ENCODE results near the gene DOK6.

Gene DOK6

DNA sequence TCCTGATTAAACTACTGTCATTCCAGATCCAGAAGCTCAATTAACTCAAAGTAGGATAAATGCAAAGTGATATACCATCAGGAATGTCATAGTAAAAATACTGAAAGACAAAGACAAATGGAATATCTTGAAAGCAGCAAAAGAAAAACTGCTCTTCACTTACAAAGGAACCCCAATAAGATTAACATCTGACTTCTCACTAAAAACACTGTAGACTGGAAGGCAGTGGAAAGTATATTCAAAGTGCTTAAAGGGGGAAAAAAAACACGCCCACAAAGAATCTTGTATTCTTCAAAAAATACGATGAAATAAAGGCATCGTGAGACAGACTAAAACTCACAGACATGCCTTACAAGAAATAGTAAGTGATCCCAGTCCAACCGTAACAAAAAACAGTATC lies 195.7 kb downstream of the DOK6 start:
- no peak overlapping the region for H3K4me3 ChIP-seq (ENCODE audit: low read length)
- DNase-seq (ENCODE audit: low read depth, low spot score) = no peak

DNA sequence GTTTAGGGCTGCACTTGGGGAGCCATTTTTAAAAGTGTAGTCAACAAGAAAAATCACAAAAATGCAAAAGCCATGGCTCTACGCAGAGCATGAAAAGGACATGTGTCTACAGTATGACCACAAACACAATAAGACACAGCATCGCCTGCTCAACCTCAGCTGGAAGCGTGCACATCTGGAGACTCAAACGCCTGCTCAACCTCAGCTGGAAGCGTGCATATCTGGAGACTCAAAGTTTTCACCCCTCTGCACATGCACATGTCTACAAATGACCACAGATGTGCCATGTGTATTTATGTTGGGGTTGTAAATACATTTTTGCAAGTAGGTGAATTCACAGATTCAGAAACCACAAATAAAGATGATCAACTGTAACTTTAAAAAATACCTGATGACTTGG lies 196.9 kb downstream of the DOK6 start:
- DNase-seq (ENCODE audit: low read depth, low spot score) = no peak
- H3K4me3 ChIP-seq (ENCODE audit: low read length) = no peak overlapping the region

DNA sequence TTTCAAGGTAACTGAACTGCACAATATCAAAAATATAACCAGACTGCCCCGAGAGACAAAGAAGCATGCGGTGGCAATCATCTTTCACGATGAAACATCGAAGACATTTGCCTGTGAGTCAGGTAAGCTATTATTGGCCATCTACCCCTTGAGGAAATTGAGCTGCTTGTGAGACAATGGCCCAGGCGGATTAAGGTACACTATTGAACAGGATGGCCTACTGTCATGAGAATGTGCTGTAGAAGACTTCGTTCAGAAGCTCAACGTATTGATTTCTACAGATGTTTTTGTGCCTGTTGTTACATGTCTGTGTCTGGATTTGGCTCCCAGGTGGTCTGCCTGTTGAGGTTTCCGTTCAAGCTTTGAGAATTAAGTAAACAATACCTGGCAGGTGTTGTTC lies 198.7 kb downstream of the DOK6 start:
- H3K4me3 ChIP-seq (ENCODE audit: low read length) = no peak overlapping the region
- DNase-seq (ENCODE audit: low read depth, low spot score) = no peak

DNA sequence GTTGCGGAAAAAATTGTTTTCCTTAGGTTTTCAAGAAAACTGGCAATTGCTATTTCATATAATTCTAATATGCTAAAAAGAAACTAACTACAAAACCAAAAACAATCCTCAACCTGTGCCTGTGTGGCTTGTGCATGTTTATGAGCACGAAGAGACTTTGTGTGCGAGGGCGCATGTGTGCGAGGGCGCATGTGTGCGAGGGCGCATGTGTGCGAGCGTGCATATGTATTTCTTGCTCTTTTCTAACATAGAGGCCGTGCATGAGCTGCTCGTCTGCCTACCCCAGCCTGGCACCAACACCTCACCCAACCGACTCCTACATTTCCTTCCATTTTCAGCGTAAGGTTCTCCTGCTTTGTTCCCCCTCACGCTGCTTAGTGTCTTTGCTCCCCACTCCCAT lies 211.6 kb downstream of the DOK6 start:
- no peak for DNase-seq (ENCODE audit: low read depth, low spot score)
- H3K4me3 ChIP-seq (ENCODE audit: low read length) = no peak overlapping the region

DNA sequence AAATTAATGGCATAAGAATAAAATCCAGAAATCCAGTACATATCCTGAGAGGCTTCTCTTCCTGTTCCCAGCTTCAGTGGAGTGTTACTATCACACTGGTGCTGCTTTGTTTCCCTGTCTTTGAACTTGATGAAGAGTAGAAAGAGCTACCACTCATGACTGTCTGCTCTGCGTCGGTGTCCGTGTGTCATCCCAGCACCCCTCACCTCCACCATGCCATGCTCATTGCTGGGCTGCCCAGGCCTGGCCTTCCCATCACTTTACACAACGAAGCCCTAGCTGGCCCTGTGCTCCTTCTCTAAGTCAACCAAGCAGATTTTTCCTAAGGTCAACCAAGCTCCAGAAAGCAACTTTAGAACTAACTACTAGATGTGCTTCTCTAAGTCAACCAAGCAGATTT lies 215.4 kb downstream of the DOK6 start:
- no peak overlapping the region for H3K4me3 ChIP-seq (ENCODE audit: low read length)
- no peak for DNase-seq (ENCODE audit: low read depth, low spot score)

DNA sequence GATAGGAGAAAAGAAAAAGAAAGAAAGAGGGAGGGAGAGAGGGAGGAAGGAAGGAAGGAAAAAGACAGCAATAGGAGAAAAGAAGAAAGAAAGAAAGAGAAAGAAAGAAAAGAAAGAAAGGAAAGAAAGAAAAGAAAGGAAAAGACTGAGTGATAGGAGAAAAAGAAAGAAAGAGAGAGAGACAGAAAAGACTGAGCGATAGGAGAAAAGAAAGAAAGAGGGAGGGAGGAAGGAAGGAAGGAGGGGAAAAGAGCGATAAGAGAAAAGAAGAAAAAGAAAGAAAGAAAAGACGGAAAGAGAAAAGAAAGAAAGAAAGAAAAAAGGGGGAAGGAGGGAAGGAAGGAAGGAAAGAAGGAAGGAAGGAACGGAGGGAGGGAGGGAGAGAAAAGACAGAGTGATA lies 216.7 kb downstream of the DOK6 start:
- DNase-seq (ENCODE audit: low read depth, low spot score) = no peak
- no peak overlapping the region for H3K4me3 ChIP-seq (ENCODE audit: low read length)

DNA sequence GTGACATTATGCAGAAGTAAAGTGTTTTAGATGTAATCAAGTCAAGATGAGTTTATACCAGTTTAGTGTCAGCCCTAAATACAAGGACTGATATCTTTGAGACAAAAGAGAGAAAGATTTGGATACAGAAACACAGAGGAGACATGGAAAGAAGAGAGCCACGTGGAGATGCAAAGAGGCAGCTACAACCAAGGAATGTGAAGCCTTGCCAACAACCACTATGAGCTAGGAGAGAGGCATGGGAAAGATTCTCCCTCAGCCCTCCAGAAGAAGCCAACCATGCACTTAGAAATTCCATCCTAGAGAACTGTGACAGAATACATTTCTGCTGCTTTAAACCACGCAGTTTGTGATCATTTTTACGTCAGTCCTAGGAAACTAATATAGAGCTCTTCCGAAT lies 217.2 kb downstream of the DOK6 start:
- DNase-seq (ENCODE audit: low read depth, low spot score) = no peak
- no peak overlapping the region for H3K4me3 ChIP-seq (ENCODE audit: low read length)

DNA sequence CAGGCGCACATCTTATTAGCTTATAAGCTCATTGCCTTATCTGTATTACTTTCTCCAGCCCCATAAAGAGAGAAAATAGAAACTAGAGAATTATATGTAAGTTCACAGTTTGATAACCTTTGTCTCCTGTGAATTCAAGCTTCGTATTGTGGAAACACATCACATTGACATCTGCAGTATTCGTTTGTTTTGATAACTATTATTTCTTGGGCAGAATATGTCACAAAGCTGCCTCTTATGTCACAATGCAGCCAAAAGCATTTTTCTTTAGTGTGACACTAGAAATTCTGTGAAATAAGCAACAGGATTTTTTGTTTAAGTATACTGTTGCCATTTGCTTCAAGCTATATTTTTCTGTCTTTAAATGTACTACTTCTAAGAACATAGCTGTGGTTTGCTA lies 221.5 kb downstream of the DOK6 start:
- no peak overlapping the region for H3K4me3 ChIP-seq (ENCODE audit: low read length)

DNA sequence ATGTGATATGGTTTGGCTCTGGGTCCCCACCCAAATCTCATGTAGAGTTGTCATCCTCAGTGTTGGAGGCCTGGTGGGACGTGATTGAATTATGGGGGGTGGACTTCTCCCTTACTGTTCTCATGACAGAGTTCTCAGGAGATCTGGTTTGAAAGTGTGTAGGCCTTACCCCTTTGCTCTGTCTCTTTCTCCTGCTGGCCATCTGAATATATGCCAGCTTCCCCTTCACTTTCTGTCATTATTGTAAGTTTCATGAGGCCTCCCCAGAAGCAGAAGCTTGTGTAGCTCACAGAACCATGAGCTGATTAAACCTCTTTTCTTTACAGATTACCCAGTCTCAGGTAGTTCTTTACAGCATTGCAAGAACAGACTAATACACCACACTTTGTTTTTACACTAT lies 222.3 kb downstream of the DOK6 start:
- no peak for DNase-seq (ENCODE audit: low read depth, low spot score)
- no peak overlapping the region for H3K4me3 ChIP-seq (ENCODE audit: low read length)

More for the DNA sequence above, 221.5 kb downstream of the DOK6 start:
- no peak for DNase-seq (ENCODE audit: low read depth, low spot score)

DNA sequence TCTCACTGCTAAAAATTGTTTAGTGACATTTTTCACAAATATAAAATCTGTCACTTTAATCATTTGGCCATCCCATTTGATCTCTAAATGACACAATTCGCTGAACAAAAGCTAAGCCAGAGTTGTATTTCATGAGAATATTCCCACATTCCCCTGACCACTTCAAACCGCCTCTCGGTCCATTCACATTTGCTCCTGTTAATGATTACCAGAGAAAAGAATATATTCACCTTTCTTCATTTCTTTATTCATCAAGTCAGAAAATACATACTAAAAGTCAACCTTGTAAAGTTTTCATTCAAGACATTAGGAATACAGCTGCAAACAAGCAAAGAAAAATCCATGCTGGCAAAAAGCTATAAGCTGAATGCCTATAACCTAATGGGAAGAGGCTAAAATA lies 225.5 kb downstream of the DOK6 start:
- DNase-seq (ENCODE audit: low read depth, low spot score) = no peak
- H3K4me3 ChIP-seq (ENCODE audit: low read length) = no peak overlapping the region

DNA sequence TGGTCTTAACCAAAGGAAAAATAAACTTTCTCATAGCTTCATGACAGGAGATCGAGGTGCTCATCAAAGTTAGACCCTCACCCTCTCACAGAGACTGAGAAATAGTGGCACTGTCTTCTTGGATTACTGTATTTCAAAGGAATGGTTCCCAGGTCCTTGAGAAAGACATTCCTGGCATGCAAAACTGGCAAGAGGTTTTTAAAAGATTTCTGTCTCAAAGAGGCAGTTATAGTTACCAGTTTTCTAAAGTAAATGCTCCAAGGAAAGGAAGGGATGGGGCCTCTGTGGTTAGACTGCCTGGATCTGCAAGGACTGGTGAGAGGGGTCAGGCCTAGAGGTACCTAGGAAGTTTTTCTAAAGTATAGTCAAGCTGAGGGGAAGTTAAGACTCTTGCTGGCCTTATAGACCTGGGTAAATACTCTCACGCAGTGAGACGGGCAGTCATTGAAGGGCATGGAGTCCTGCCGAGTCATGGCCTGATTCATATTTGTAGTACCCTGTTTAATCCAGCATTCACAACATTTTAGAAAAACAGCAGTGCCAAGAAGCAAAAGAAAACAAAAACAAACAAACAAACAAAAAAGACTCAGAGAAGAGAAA lies 226.1 kb downstream of the DOK6 start:
- no peak overlapping the region for H3K4me3 ChIP-seq (ENCODE audit: low read length)
- DNase-seq (ENCODE audit: low read depth, low spot score) = no peak

DNA sequence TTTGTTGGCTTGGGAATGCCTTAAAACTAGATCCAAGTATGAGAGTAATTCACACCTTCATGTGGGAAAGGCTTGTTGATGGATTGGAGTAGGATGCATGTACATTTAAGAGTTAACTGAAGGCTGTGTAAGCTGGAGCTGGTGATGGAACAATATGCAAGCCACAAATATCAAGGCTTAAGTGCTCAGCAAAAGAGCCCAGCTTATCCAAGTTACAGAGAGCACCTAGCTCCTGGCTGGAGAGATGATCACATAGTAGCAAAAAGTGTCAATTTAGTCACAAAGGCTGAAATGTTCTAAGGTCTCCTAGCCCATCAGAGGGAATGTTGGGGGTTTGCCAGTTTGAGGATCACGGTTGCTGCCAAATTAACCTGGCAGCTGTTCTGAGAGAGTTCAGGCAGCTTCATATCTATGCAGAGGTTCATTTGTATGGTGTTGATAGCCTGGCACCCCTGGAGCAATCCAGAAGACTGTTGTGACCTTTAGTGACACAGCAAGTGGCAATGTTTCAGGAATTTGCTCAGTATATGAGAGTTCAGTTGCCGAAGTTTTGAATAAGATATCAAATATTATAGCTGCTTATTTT lies 228.2 kb downstream of the DOK6 start:
- H3K4me3 ChIP-seq (ENCODE audit: low read length) = no peak overlapping the region
- DNase-seq (ENCODE audit: low read depth, low spot score) = no peak

DNA sequence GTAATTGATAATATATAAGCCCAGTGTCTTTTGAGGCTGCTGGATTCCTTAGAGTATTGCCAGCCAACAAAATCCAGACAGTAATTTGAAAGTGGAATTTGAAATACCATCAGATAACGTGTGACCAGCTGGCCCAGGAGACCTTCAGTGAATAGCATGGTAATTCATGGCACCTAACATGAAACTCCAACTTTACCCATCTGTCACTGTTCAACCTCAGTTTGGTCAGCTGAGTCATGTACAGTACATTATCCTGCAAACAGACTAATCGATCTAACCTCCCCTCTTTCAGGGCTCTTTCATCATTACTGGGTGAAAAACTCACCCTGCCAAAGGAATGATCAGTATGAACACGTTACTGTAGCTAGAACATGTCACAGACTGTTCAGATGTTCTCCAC lies 230.6 kb downstream of the DOK6 start:
- no peak for DNase-seq (ENCODE audit: low read depth, low spot score)
- H3K4me3 ChIP-seq (ENCODE audit: low read length) = no peak overlapping the region

DNA sequence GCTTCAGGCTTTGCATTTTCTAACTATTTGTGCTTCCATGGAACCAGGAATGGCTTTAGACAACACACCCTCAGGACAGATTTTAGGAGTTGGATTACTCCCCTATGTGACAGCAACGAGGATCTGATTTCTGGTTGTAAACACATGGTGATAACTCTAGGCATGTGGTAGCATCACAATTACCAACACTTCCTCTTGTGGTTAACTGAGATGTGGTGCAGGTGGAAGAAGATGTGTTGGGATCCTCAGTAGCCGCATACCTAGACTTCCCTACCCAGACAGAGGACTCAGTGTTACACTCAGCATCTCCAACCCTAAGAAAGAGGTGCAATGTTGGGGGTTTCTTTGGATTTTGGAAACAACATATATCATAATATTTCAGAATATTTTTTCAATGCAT lies 234.8 kb downstream of the DOK6 start:
- H3K4me3 ChIP-seq (ENCODE audit: low read length) = no peak overlapping the region

DNA sequence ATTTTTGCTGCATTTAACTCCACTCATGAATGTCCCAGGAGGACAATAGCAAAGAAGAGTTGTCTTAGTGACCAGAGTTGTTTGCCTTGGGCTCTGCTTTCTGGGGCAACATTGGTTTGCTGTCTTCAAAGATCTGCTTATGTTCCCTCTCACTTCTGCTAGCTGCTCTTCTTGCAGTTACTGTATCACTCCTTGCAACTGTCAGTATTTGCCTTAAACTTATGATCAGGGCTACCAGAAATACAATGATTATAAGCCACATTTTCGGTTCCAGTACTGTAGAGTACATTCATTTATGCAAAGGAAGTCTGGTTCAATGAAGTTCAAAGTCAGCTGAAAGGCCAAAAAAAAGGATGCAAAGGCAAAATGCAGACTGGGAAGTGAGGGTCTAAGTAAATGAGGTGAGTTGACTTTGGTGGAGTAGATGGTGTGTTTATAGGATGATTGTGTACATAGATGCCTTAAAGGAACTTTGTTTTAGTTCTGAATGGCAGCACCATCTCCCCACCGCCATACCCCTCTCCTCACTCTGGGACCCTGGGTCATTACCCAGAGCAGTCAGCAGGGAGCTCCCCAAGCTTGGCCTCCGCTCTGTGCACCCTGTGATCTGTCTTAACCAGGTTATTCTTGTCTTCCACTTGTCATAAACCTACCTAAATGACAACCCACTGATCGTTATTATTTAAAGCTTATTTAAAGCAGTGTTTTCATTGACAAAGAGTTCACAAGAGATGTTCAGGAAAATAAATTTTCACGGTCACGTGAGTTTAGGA lies 236.0 kb downstream of the DOK6 start:
- DNase-seq (ENCODE audit: low read depth, low spot score) = peak; percentile 20
- H3K4me3 ChIP-seq (ENCODE audit: low read length) = no peak overlapping the region

More for the DNA sequence above, 234.8 kb downstream of the DOK6 start:
- DNase-seq (ENCODE audit: low read depth, low spot score) = peak; percentile 55

DNA sequence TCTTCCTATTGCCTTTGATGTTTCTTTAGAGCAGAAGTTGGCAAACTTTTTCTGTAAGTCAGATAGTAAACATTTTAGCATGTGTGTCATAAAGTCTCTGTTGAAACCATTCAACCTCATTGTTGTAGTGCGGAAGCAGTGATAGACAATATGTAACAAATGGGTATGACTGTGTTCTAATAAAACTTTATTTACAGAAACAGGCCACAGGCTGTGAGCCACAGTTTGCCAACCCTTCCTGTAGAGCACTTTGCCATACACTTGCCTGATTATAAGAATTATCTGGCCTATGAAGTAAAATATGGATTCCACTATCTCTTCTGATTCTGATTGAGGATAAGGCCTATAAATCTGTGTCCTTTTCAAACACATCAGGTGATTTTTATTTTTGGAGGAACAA lies 237.4 kb downstream of the DOK6 start:
- no peak for DNase-seq (ENCODE audit: low read depth, low spot score)
- no peak overlapping the region for H3K4me3 ChIP-seq (ENCODE audit: low read length)

DNA sequence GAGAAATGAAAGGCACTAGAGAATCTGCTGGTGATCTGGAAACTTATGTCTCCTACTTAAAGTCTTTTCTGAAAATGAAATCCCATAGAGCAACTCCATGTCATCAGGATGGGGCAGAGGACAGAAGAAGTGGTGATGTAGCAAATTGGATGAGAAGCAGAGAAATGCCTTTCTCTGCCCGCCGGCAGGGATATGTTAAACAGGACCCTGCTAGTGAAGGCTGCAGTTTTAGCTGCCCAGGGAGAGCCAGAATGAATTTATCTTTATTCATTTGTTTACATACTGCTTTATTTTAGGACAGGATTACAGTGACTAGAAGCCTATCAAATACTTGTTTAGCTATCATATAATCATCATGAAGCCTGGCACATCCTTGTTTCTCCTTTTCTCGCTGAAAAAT lies 247.0 kb downstream of the DOK6 start:
- H3K4me3 ChIP-seq (ENCODE audit: low read length) = no peak overlapping the region
- no peak for DNase-seq (ENCODE audit: low read depth, low spot score)

DNA sequence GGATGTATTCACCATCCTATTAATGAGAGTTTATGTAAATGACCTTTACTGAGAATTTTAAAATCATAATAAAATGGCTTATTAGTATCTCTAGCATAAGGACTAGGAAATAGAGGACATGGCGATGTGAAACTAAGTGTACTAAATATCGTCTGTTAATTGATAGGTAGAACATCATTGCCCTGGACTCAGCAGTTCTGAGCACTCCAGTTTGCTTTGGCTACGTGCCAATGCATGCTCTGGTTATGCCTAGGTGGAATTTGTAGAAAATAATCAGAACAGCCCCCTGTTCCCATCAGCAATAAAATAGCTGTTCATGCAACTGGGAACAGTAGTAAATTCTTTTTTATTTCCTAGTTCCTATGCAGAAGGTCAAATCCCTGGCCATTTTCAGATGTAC lies 247.8 kb downstream of the DOK6 start:
- no peak overlapping the region for H3K4me3 ChIP-seq (ENCODE audit: low read length)
- DNase-seq (ENCODE audit: low read depth, low spot score) = no peak

DNA sequence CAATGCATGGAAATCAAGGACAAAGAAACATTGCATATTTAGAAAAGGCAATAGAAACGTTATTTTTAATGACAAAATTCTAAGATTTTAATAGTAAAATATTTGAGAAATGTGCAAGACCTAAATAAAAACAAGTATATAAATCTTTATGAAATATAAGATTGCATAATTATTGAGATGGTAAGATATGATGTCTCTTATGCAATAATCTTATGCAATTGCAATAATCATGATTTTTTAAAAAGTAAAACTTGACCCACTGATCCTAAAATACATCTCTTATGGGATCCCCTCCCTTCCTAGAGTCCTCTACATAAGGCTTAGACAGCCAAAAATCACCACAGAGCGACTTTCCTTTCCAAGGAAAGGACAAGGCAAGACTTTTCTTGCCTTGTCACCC lies 249.0 kb downstream of the DOK6 start:
- DNase-seq (ENCODE audit: low read depth, low spot score) = no peak
- H3K4me3 ChIP-seq (ENCODE audit: low read length) = no peak overlapping the region

DNA sequence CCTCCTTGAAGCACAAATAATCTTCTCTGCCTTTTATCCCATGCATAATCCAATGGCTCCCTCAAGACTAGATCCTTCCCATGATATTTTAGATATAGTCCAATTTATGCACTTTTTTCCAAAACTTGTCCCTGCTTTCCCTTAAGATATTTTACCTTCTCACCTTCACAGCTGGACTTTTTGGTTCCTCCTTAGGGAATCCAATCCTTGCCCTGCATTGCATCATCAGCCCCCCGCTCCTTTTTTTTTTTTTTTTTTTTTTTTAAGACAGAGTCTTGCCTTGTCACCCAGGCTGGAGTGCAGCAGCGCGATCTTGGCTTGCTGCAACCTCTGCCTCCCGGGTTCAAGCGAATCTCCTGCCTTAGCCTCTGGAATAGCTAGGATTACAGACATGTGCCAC lies 250.6 kb downstream of the DOK6 start:
- DNase-seq (ENCODE audit: low read depth, low spot score) = no peak

DNA sequence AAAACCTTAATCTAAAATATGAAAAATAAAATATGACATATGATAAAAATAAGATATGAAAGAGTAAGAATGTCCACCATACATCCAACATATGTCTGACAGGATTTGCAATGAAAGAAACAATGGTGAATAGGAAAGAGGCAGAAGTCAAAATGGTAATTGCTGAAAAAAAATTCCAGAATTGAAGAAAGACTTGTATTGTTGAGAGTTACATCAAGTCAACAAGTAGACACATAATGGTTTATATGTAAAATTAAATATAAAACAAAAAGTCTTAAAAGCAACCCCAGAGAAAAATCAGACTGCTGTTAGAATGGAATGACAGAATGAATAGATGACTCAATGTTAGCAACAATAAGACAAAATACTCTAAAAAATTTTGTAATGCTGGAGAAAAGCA lies 255.1 kb downstream of the DOK6 start:
- no peak for DNase-seq (ENCODE audit: low read depth, low spot score)
- no peak overlapping the region for H3K4me3 ChIP-seq (ENCODE audit: low read length)

More for the DNA sequence above, 250.6 kb downstream of the DOK6 start:
- no peak overlapping the region for H3K4me3 ChIP-seq (ENCODE audit: low read length)
